Ovary (tissue), 3 donors: ENCODE results near the gene ABHD12.

Experiments
- CTCF ChIP-seq, 3 donors: fragments of 450-650 bp in 2 of 3; fragments of 200-600 bp in 1 of 3; IDR thresholded peaks; one replicate each; pipeline versions ENCODE4 v1.5.1 to v1.8.0; 2016 to 2022; ENCODE audit warnings: antibody characterized with exemption in 3 of 3, mild to moderate bottlenecking in 1 of 3
- EP300 ChIP-seq: sonication (generic); formaldehyde crosslinking; IDR thresholded peaks from one replicate; pipeline ENCODE4 v1.6.1; 2017; ENCODE audit warnings: antibody characterized with exemption
- POLR2A ChIP-seq: fragments of 450-650 bp; IDR thresholded peaks from one replicate; pipeline ENCODE4 v1.6.1; 2017; ENCODE audit warnings: antibody characterized with exemption, mild to moderate bottlenecking, moderate library complexity
- donor health status: DM: no; HTN: no; CAD: no.

- TF ChIP-seq CTCF (IDR thresholded peaks at IDR 0.05) (no peak), POLR2A (no peak), EP300 (no peak)
Observed at GRCh38 chr20:25327521-25328235, 63.0 kb downstream of the ABHD12 start.
